Naive thymus-derived CD4-positive, alpha-beta T cell (primary cell): Measurements from ENCODE around the gene CACNA2D4. TPM values are rescaled to one million over a fixed set of nuclear protein-coding genes. Genes with fewer than 3 reads are reported as not detected.
A peak's percentile ranks its signal among the peaks of the same experiment; 100 is the strongest.

ENCODE experiments used
- ATAC-seq: fragments of 150-1000 bp; cut with Tn5 transposase; 2 replicates; pipeline ENCODE4 v1.10.0; 2021; ENCODE audit warnings: mild to moderate bottlenecking, moderate library complexity
- CTCF ChIA-PET: fragments of 350-600 bp; sonication (Branson Sonifier 250); formaldehyde crosslinking; loops from one replicate; lab custom pipeline; 2021; ENCODE audit warnings: antibody characterized with exemption; lab: Charles Lee
- POLR2A ChIA-PET: fragments of 350-600 bp; sonication (Branson Sonifier 250); formaldehyde crosslinking; loops from one replicate; lab custom pipeline; 2021; ENCODE audit warnings: antibody characterized with exemption, inconsistent platforms; lab: Charles Lee
- DNase-seq, 9 donors: peaks; one replicate each; pipeline versions ENCODE4 v3.0.0 to v3.0.0-alpha.2; 2020 to 2022; ENCODE audit warnings: mixed read lengths in 1 of 9
- H3K27ac ChIP-seq: one replicate; pipeline ENCODE4 v1.7.0; 2013; ENCODE audit warnings: mild to moderate bottlenecking, low read depth, low read length, moderate library complexity
- H3K27me3 ChIP-seq, 2 donors: one replicate each; pipeline ENCODE4 v1.7.0; 2013; ENCODE audit warnings: low read length in 2 of 2, mild to moderate bottlenecking in 2 of 2, moderate library complexity in 2 of 2; ENCODE audit not compliant: control insufficient read depth in 2 of 2, insufficient read depth in 2 of 2
- H3K36me3 ChIP-seq, 3 experiments: 1 replicate in 2 of 3; 2 replicates in 1 of 3; pipeline ENCODE4 v1.7.0; 2013; ENCODE audit warnings: low read length in 3 of 3, mild to moderate bottlenecking in 3 of 3, moderate library complexity in 1 of 3; ENCODE audit not compliant: insufficient read depth in 3 of 3, control insufficient read depth in 2 of 3
- H3K4me1 ChIP-seq, 2 donors: one replicate each; pipeline ENCODE4 v1.7.0; 2013; ENCODE audit warnings: low read length in 2 of 2, mild to moderate bottlenecking in 2 of 2, moderate library complexity in 1 of 2; ENCODE audit not compliant: control insufficient read depth in 2 of 2, insufficient read depth in 2 of 2
- H3K4me3 ChIP-seq: 2 replicates; pipeline ENCODE4 v1.7.0; 2013; ENCODE audit warnings: mild to moderate bottlenecking, low read length
- H3K9me3 ChIP-seq, 3 experiments: 1 replicate in 2 of 3; 2 replicates in 1 of 3; pipeline ENCODE4 v1.7.0; 2013; ENCODE audit warnings: low read length in 3 of 3; ENCODE audit not compliant: control insufficient read depth in 2 of 3
- H3K27ac Mint-ChIP-seq, 9 donors: one replicate each; pipeline ENCODE4 v1.8.0; 2020 to 2022; ENCODE audit warnings: mixed read lengths in 9 of 9, mild to moderate bottlenecking in 8 of 9, moderate library complexity in 5 of 9, inconsistent platforms in 2 of 9
- H3K27me3 Mint-ChIP-seq, 5 donors: one replicate each; pipeline ENCODE4 v1.8.0; 2021 to 2022; ENCODE audit warnings: mixed read lengths in 5 of 5, mild to moderate bottlenecking in 1 of 5
- H3K36me3 Mint-ChIP-seq, 5 donors: one replicate each; pipeline ENCODE4 v1.8.0; 2020 to 2022; ENCODE audit warnings: mixed read lengths in 5 of 5, mild to moderate bottlenecking in 3 of 5, inconsistent platforms in 1 of 5
- H3K4me1 Mint-ChIP-seq, 7 donors: one replicate each; pipeline ENCODE4 v1.8.0; 2020 to 2022; ENCODE audit warnings: mixed read lengths in 7 of 7, mild to moderate bottlenecking in 3 of 7, inconsistent platforms in 1 of 7
- H3K4me3 Mint-ChIP-seq, 10 donors: one replicate each; pipeline ENCODE4 v1.8.0; 2020 to 2022; ENCODE audit warnings: mild to moderate bottlenecking in 10 of 10, mixed read lengths in 10 of 10, moderate library complexity in 6 of 10, inconsistent platforms in 2 of 10
- H3K9me3 Mint-ChIP-seq, 11 donors: one replicate each; pipeline ENCODE4 v1.8.0; 2020 to 2022; ENCODE audit warnings: mixed read lengths in 11 of 11, mild to moderate bottlenecking in 4 of 11, inconsistent platforms in 1 of 11, moderate library complexity in 1 of 11
- intact Hi-C, 2 donors: fragments of 100-400 bp; cut with micrococcal nuclease; formaldehyde crosslinking; loops; one replicate each; pipeline ENCODE4 v1.15.1; 2023
- polyA plus RNA-seq, 2 donors: library from polyadenylated mRNA; unstranded; fragments of 300-500 nt; fragmentation: Illumina TruSeq; gene quantifications; one replicate each; pipeline ENCODE4 v1.2.3, GENCODE V29; 2021
- total RNA-seq, 6 experiments: library from RNA in 5 of 6; stranded (reverse) in 5 of 6; gene quantifications; 1 replicate in 5 of 6; 2 replicates in 1 of 6; pipeline ENCODE4 v1.2.3 and lab custom pipeline; 2021 to 2026

The CACNA2D4 gene
- total and polyA plus RNA-seq, 7 experiments from 2014 or later, result 4.9 to 23.4 (median 9.5) TPM

GRCh38 chr12:1810931-1811280 lies 107.5 kb downstream of the CACNA2D4 start:
- Histone ChIP-seq H3K4me1 (no peaks in the 10 kb centered on the region), H3K27me3 (no peaks in the 10 kb centered on the region), H3K4me3 (no peak overlapping the region), H3K36me3 (no peaks in the 10 kb centered on the region), H3K27ac (no peak overlapping the region), H3K9me3 (no peaks in the 10 kb centered on the region)
- H3K4me3 Mint-ChIP-seq, result peak overlapping the region in 9 of 10 donors; percentile 15 to 80 (median 49)
- DNase-seq, result no peak
- ATAC-seq, result no peak
- ChIA-PET POLR2A (interaction anchor here (1.2 kb wide), 1 partner anchor 129 kb away, joined by 4 read pairs; no protein-coding TSS in a partner anchor), CTCF (interaction anchor here (2.2 kb wide), 1 partner anchor 129 kb away, joined by 7 read pairs; no protein-coding TSS in a partner anchor)
- H3K27ac Mint-ChIP-seq, result peak overlapping the region in 3 of 9 donors; percentile 51 to 78 (median 72)
- H3K27me3 Mint-ChIP-seq, result peaks cover 0 to 3% (median 0%) of the 10 kb centered on the region in 5 donors
- H3K9me3 Mint-ChIP-seq, result no peaks in the 10 kb centered on the region
- intact Hi-C loops, result no loop called here
- no peaks in the 10 kb centered on the region for H3K36me3 Mint-ChIP-seq
- peaks cover 0 to 12% (median 0%) of the 10 kb centered on the region in 7 donors for H3K4me1 Mint-ChIP-seq

- no peak overlapping the region for H3K27ac ChIP-seq
- CTCF ChIA-PET, result interaction anchor here (2.2 kb wide), 1 partner anchor 130 kb away, joined by 7 read pairs; no protein-coding TSS in a partner anchor
- H3K36me3 ChIP-seq, result no peaks in the 10 kb centered on the region
- Mint-ChIP-seq H3K27me3 (peaks cover 0 to 3% (median 0%) of the 10 kb centered on the region in 5 donors), H3K9me3 (no peaks in the 10 kb centered on the region), H3K4me3 (peak overlapping the region in 6 of 10 donors; percentile 15 to 66 (median 48)), H3K4me1 (peaks cover 0 to 12% (median 0%) of the 10 kb centered on the region in 7 donors), H3K27ac (peak overlapping the region in 6 of 9 donors; percentile 38 to 78 (median 62)), H3K36me3 (no peaks in the 10 kb centered on the region)
- DNase-seq, result no peak
- intact Hi-C loops, result no loop called here
- POLR2A ChIA-PET, result no interaction called here
- ATAC-seq, result no peak
- no peaks in the 10 kb centered on the region for H3K4me1 ChIP-seq
- H3K27me3 ChIP-seq, result no peaks in the 10 kb centered on the region
- H3K4me3 ChIP-seq, result no peak overlapping the region
- no peaks in the 10 kb centered on the region for H3K9me3 ChIP-seq
These were observed 108.1 kb downstream of the CACNA2D4 start for GRCh38 chr12:1810201-1810930.

GRCh38 chr12:1809591-1810190 lies 108.8 kb downstream of the CACNA2D4 start:
- H3K9me3 ChIP-seq, result no peaks in the 10 kb centered on the region
- Mint-ChIP-seq H3K27me3 (peaks cover 0 to 2% (median 0%) of the 10 kb centered on the region in 5 donors), H3K9me3 (no peaks in the 10 kb centered on the region), H3K4me3 (peak overlapping the region in 2 of 10 donors; percentile 29 to 66), H3K27ac (peak overlapping the region in 1 of 9 donors; percentile 25), H3K4me1 (peaks cover under 1 to 14% (median 2%) of the 10 kb centered on the region in 7 donors), H3K36me3 (no peaks in the 10 kb centered on the region)
- peaks cover 3 to 4% of the 10 kb centered on the region in 2 donors for H3K4me1 ChIP-seq
- ATAC-seq (no peak), DNase-seq (no peak)
- no peaks in the 10 kb centered on the region for H3K36me3 ChIP-seq
- ChIA-PET POLR2A (no interaction called here), CTCF (interaction anchor here (2.2 kb wide), 1 partner anchor 130 kb away, joined by 7 read pairs; no protein-coding TSS in a partner anchor)
- intact Hi-C loops, result no loop called here
- no peak overlapping the region for H3K4me3 ChIP-seq
- no peaks in the 10 kb centered on the region for H3K27me3 ChIP-seq
- H3K27ac ChIP-seq, result no peak overlapping the region

GRCh38 chr12:1808798-1809480 lies 109.5 kb downstream of the CACNA2D4 start:
- Mint-ChIP-seq H3K9me3 (peaks cover 0 to 5% (median 0%) of the 10 kb centered on the region in 11 donors), H3K36me3 (no peaks in the 10 kb centered on the region), H3K27me3 (no peaks in the 10 kb centered on the region), H3K4me3 (no peak overlapping the region), H3K4me1 (peaks cover 5 to 16% (median 8%) of the 10 kb centered on the region in 7 donors), H3K27ac (no peak overlapping the region)
- H3K27me3 ChIP-seq, result no peaks in the 10 kb centered on the region
- no peak overlapping the region for H3K4me3 ChIP-seq
- DNase-seq (no peak), ATAC-seq (no peak)
- no peaks in the 10 kb centered on the region for H3K9me3 ChIP-seq
- peaks cover 6 to 7% of the 10 kb centered on the region in 2 donors for H3K4me1 ChIP-seq
- H3K27ac ChIP-seq, result no peak overlapping the region
- CTCF ChIA-PET, result interaction anchor here (1.2 kb wide), 1 partner anchor 131 kb away, joined by 4 read pairs; no protein-coding TSS in a partner anchor
- POLR2A ChIA-PET, result no interaction called here
- intact Hi-C loops, result no loop called here
- H3K36me3 ChIP-seq, result no peaks in the 10 kb centered on the region

- H3K4me3 Mint-ChIP-seq, result no peak overlapping the region
- H3K9me3 Mint-ChIP-seq, result peaks cover 0 to 5% (median 0%) of the 10 kb centered on the region in 11 donors
- Histone ChIP-seq H3K27ac (no peak overlapping the region), H3K36me3 (no peaks in the 10 kb centered on the region), H3K27me3 (no peaks in the 10 kb centered on the region), H3K4me3 (no peak overlapping the region), H3K9me3 (no peaks in the 10 kb centered on the region), H3K4me1 (peaks cover 6 to 7% of the 10 kb centered on the region in 2 donors)
- no peaks in the 10 kb centered on the region for H3K27me3 Mint-ChIP-seq
- DNase-seq, result no peak
- no peak for ATAC-seq
- no peaks in the 10 kb centered on the region for H3K36me3 Mint-ChIP-seq
- intact Hi-C loops, result no loop called here
- peaks cover 5 to 16% (median 8%) of the 10 kb centered on the region in 7 donors for H3K4me1 Mint-ChIP-seq
- H3K27ac Mint-ChIP-seq, result no peak overlapping the region
- ChIA-PET POLR2A (no interaction called here), CTCF (interaction anchor here (1.2 kb wide), 1 partner anchor 132 kb away, joined by 4 read pairs; no protein-coding TSS in a partner anchor)
These were observed 110.2 kb downstream of the CACNA2D4 start for GRCh38 chr12:1808036-1808797.
